Thoracic aorta (tissue), 2 donors: Measurements from ENCODE around the gene USP20. TPM values are rescaled to one million over a fixed set of nuclear protein-coding genes. Genes with fewer than 3 reads are reported as not detected.

Source experiments
- ATAC-seq: fragments of 150-250 bp; one replicate; pipeline ENCODE4 v1.8.0; 2017; ENCODE audit warnings: low read depth; ENCODE audit not compliant: insufficient number of reproducible peaks, low FRiP score
- DNase-seq: peaks from one replicate; pipeline ENCODE4 v3.0.0-alpha.2; 2020; ENCODE audit warnings: low spot score
- H3K27ac ChIP-seq, 2 donors: fragments of 200-600 bp; sonication (generic); 1 replicate in 1 of 2; 2 replicates in 1 of 2; pipeline ENCODE4 v1.5.1; 2016; ENCODE audit warnings: mild to moderate bottlenecking in 2 of 2, moderate library complexity in 2 of 2
- H3K27me3 ChIP-seq: fragments of 200-600 bp; sonication (generic); replicated peaks from 2 replicates; pipeline ENCODE4 v1.6.0; 2016; ENCODE audit warnings: mild to moderate bottlenecking; ENCODE audit not compliant: insufficient read depth
- H3K36me3 ChIP-seq: fragments of 200-600 bp; sonication (generic); one replicate; pipeline ENCODE4 v1.5.1; 2016
- H3K4me1 ChIP-seq, 2 donors: fragments of 200-600 bp; sonication (generic); 1 replicate in 1 of 2; 2 replicates in 1 of 2; pipeline versions ENCODE4 v1.5.1 to v1.6.0; 2016; ENCODE audit warnings: low read depth in 2 of 2, mild to moderate bottlenecking in 1 of 2; ENCODE audit not compliant: control insufficient read depth in 1 of 2
- H3K4me3 ChIP-seq: fragments of 200-600 bp; sonication (generic); 2 replicates; pipeline ENCODE4 v1.5.1; 2016; ENCODE audit warnings: mild to moderate bottlenecking
- H3K9me3 ChIP-seq: fragments of 200-600 bp; sonication (generic); 2 replicates; pipeline ENCODE4 v1.5.1; 2016
- CTCF ChIP-seq: fragments of 200-600 bp; sonication (generic); IDR thresholded peaks from one replicate; pipeline ENCODE4 v1.5.1; 2019; ENCODE audit warnings: antibody characterized with exemption
- total RNA-seq, 2 donors: library from RNA; depleted of rRNA; stranded (reverse); fragments of >200 nt; gene quantifications; one replicate each; pipeline versions ENCODE4 v1.1.0 to v1.2.3, GENCODE V29; 2016

USP20 gene
- total RNA-seq, 2 donors from 2014 or later, result 47.8 to 51.2 TPM

DNA sequence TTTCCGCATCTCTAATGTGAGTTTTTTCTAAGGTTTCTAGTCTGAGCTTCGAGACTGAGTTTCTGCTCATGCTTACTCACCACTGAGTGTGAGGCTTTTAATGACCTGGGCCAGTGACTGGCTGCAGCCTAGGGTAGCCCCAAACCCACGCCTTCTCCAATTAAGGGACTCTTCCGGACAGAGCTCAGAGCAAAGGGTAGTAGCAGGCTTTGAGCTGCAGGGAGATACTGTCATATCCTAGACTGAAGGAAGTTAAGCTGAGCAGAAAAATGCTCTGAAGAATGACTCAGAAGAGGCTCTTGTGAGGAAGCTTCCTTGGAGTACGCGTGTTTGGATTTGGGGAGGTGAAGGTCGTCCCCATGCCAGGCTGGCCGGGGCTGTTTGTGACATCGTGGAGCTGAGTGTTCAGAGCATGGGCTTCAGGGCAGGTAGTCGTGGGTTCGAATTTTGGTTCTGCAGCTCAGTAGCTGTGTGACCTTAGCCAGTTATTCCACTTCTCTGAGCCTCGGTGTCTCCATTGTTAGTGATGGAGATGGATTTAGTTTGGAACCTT is 3.5 kb downstream of the USP20 start:
- Histone ChIP-seq H3K9me3 (no peaks in the 10 kb centered on the region), H3K27me3 (no peaks in the 10 kb centered on the region), H3K36me3 (no peaks in the 10 kb centered on the region), H3K4me3 (no peak overlapping the region), H3K4me1 (peaks cover 32 to 50% of the 10 kb centered on the region in 2 donors), H3K27ac (peak overlapping the region in 1 of 2 donors; percentile 11)
- TF ChIP-seq CTCF, result no peak
- ATAC-seq (no peak), DNase-seq (no peak)

DNA sequence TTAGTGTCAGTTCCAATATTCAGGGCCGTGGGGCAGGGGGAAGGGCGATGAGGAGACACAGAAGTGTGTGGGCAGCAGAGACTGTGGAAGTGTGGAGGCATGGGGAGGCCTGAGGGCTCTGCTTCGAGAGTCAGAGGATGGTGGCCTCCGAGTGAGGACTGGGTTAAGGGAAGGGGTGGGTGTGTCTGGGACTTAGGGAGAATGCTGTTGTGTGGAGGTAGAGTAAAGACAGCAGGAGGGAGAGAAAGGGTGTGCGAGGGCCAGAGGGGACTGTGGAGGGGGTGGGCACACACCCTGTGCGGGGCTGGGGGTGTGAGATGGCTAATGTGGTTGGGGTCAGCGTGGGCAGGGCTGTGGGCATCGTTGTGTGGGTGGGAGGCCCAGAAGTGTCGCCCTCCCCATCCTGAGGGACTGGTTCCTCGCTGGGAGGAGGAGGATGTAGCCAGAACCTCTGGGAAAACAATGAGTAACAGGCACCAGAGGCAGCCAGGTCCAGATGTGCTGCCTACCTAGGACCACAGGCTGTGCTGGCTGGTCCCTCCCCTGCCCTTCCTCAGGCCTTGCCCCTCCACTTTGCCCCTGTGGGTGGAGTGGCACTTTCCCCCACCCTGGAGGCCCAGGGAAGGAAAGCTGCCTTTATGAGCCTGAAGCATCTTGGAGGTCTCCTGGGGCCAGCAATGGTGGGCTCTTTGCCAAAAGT is 4.2 kb downstream of the USP20 start:
- peaks cover 25 to 43% of the 10 kb centered on the region in 2 donors for H3K4me1 ChIP-seq
- no peak for ATAC-seq
- TF ChIP-seq CTCF, result no peak
- no peaks in the 10 kb centered on the region for H3K27me3 ChIP-seq
- H3K4me3 ChIP-seq, result no peak overlapping the region
- H3K9me3 ChIP-seq, result no peaks in the 10 kb centered on the region
- H3K27ac ChIP-seq, result peak overlapping the region in 1 of 2 donors; percentile 11
- no peak for DNase-seq
- H3K36me3 ChIP-seq, result no peaks in the 10 kb centered on the region

DNA sequence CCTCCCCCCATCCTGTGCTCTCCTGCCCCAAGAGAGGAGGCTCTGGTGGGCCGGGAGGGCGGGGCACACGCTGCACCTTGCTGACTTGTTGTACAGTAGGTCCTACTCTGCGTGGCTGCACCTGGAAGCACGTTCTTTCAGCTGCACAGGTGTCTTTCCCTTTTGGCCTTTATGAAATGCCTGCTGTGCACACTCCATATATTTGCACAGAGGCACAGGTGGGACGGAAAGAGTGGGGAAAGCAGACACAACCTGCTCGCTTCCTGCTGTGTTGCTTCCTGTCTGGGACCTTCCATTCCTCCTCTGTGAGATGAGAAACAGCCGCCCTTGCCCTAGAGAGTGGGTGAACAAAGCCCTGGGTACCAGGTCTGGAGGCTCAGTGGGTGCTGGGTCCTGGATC is 4.8 kb downstream of the USP20 start:
- H3K27ac ChIP-seq, result no peak overlapping the region
- no peak for ATAC-seq
- H3K9me3 ChIP-seq, result no peaks in the 10 kb centered on the region

DNA sequence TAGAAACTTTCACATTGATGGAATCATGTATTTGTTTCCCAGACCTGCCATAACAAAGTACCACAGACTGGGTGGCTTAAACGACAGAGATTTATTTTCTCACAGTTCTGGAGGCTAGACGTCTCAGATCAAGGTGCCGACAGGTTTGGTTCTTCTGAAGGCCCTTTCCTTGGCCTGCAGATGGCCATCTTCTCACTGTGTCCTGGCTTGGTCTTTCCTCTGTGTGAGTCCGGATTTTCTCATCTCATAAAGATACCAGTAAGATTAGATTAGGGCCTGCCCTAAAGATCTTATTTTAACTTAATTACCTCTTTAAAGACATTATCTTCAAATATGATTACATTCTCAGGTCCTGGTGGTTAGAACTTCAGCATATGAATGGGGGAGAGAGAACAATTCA is 5.8 kb downstream of the USP20 start:
- no peaks in the 10 kb centered on the region for H3K36me3 ChIP-seq
- ATAC-seq, result no peak
- no peak overlapping the region for H3K4me3 ChIP-seq
- no peak overlapping the region for H3K27ac ChIP-seq
- peaks cover 25 to 41% of the 10 kb centered on the region in 2 donors for H3K4me1 ChIP-seq
- TF ChIP-seq CTCF, result no peak
- H3K27me3 ChIP-seq, result no peaks in the 10 kb centered on the region
- no peaks in the 10 kb centered on the region for H3K9me3 ChIP-seq
- DNase-seq, result no peak

More for the DNA sequence above, 4.8 kb downstream of the USP20 start:
- Histone ChIP-seq H3K27me3 (no peaks in the 10 kb centered on the region), H3K4me1 (peaks cover 25 to 43% of the 10 kb centered on the region in 2 donors), H3K4me3 (no peak overlapping the region), H3K36me3 (no peaks in the 10 kb centered on the region)
- TF ChIP-seq CTCF, result no peak
- DNase-seq, result no peak

DNA sequence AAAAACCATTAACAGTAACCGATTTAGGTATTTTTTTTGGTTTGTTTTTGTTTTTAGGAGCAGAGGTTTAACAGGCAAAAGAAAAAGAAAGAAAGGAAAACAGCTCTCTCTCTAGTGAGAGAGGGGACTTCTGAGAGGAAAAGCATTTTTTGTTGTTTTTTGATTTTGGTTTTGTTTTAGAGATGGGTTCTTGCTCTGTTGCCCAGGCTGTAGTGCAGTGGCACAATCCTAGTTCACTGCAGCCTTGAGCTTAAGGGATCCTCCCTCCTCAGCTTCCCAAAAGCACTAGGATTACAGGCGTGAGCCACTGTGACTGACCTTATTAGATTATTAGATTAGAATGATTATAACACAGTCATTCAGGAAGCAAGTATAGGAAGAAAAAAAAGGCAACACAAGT is 10.1 kb downstream of the USP20 start:
- H3K4me1 ChIP-seq, result peaks cover 21 to 26% of the 10 kb centered on the region in 2 donors
- H3K27me3 ChIP-seq, result no peaks in the 10 kb centered on the region
- DNase-seq, result no peak
- no peak overlapping the region for H3K4me3 ChIP-seq
- no peak for TF ChIP-seq CTCF
- H3K36me3 ChIP-seq, result no peaks in the 10 kb centered on the region
- no peak for ATAC-seq
- H3K27ac ChIP-seq, result no peak overlapping the region
- no peaks in the 10 kb centered on the region for H3K9me3 ChIP-seq
